ENCODE results near the gene HAPSTR1.

Gene HAPSTR1

GRCh38 chr16:9138731-9139501 lies 47.5 kb downstream of the HAPSTR1 start:
- Histone ChIP-seq H3K27me3 (no peaks in the 10 kb centered on the region), H3K4me3 (no peak overlapping the region), H3K9me3 (no peaks in the 10 kb centered on the region), H3K36me3 (no peaks in the 10 kb centered on the region), H3K4me1 (peaks cover 0 to 10% (median 3%) of the 10 kb centered on the region in 4 donors), H3K27ac (no peak overlapping the region)
- intact Hi-C loops (cut with DNase I; ENCODE audit: low total_unique reads) = no loop called here
- DNase-seq = peak; percentile 62 to 76
- peak; percentile 58 to 84 for TF ChIP-seq CTCF (IDR thresholded peaks at IDR 0.05)

GRCh38 chr16:9139965-9140364 lies 48.5 kb downstream of the HAPSTR1 start:
- Histone ChIP-seq H3K27ac (no peak overlapping the region), H3K9me3 (no peaks in the 10 kb centered on the region), H3K4me3 (no peak overlapping the region), H3K4me1 (peaks cover 0 to 10% (median 3%) of the 10 kb centered on the region in 4 donors), H3K27me3 (no peaks in the 10 kb centered on the region), H3K36me3 (no peaks in the 10 kb centered on the region)
- intact Hi-C loops (cut with DNase I; ENCODE audit: low total_unique reads) = no loop called here
- no peak for DNase-seq
- TF ChIP-seq CTCF (IDR thresholded peaks at IDR 0.05) = no peak
